HepG2 (cell line): ENCODE results near the gene TPRA1. TPM values are rescaled to one million over a fixed set of nuclear protein-coding genes. Genes with fewer than 3 reads are reported as not detected.

Source experiments
- AHR ChIP-seq: IDR thresholded peaks from 2 replicates; pipeline ENCODE4 v1.6.1; 2018; ENCODE audit warnings: missing genetic modification reagents, missing compliant biosample characterization
- KDM2A ChIP-seq: sonication (generic); formaldehyde crosslinking; IDR thresholded peaks from 2 replicates; pipeline ENCODE4 v1.4.0; 2020; ENCODE audit warnings: low read depth, missing genetic modification reagents, borderline replicate concordance
- KDM6A ChIP-seq: IDR thresholded peaks from 2 replicates; pipeline ENCODE4 v1.6.1; 2016; ENCODE audit warnings: low read depth
- MATR3 ChIP-seq: sonication (generic); formaldehyde crosslinking; IDR thresholded peaks from 2 replicates; pipeline ENCODE4 v1.4.0; 2020; ENCODE audit warnings: missing genetic modification reagents
- MEIS2 ChIP-seq: sonication (generic); formaldehyde crosslinking; IDR thresholded peaks from 2 replicates; pipeline ENCODE4 v1.9.0; 2021; ENCODE audit warnings: mild to moderate bottlenecking, missing genetic modification reagents
- MIER2 ChIP-seq: IDR thresholded peaks from 2 replicates; pipeline ENCODE4 v1.6.1; 2016; ENCODE audit warnings: missing biosample characterization, missing genetic modification reagents
- NCOR1 ChIP-seq: fragments of 200-600 bp; sonication (generic); IDR thresholded peaks from 2 replicates; pipeline ENCODE4 v1.7.0; 2017; ENCODE audit warnings: antibody characterized with exemption, low read length, borderline replicate concordance
- NFAT5 ChIP-seq: sonication (generic); formaldehyde crosslinking; IDR thresholded peaks from 2 replicates; pipeline ENCODE4 v1.4.0; 2020; ENCODE audit warnings: missing genetic modification reagents
- NFKB2 ChIP-seq: sonication (generic); formaldehyde crosslinking; IDR thresholded peaks from 2 replicates; pipeline ENCODE4 v1.4.0; 2020; ENCODE audit warnings: missing genetic modification reagents, borderline replicate concordance
- NR3C1 ChIP-seq: sonication (generic); formaldehyde crosslinking; IDR thresholded peaks from 2 replicates; pipeline ENCODE4 v1.4.0; 2020; ENCODE audit warnings: missing genetic modification reagents
- TAF15 ChIP-seq: fragments of 200-400 bp; formaldehyde crosslinking; IDR thresholded peaks from one replicate; pipeline ENCODE4 v1.6.1; 2018; ENCODE audit warnings: mild to moderate bottlenecking, low read depth, low read length; ENCODE audit not compliant: poor library complexity, severe bottlenecking
- THAP9 ChIP-seq: sonication (generic); formaldehyde crosslinking; IDR thresholded peaks from 2 replicates; pipeline ENCODE4; 2020; ENCODE audit warnings: missing genetic modification reagents, mild to moderate bottlenecking, borderline replicate concordance
- ZBTB42 ChIP-seq: sonication (generic); formaldehyde crosslinking; IDR thresholded peaks from 2 replicates; pipeline ENCODE4 v1.5.0; 2020; ENCODE audit warnings: mild to moderate bottlenecking, missing genetic modification reagents
- ZNF589 ChIP-seq: sonication (generic); formaldehyde crosslinking; conservative IDR thresholded peaks from 2 replicates; pipeline ENCODE4 v1.8.0; 2022; ENCODE audit warnings: mild to moderate bottlenecking, moderate library complexity, missing genetic modification reagents
- ZNF672 ChIP-seq: sonication (generic); formaldehyde crosslinking; IDR thresholded peaks from 2 replicates; pipeline ENCODE4 v1.8.1; 2022; ENCODE audit warnings: missing genetic modification reagents
- ZNF709 ChIP-seq: sonication (generic); formaldehyde crosslinking; IDR thresholded peaks from 2 replicates; pipeline ENCODE4 v1.5.0; 2020; ENCODE audit warnings: mild to moderate bottlenecking, missing genetic modification reagents
- ZNF891 ChIP-seq: sonication (generic); formaldehyde crosslinking; IDR thresholded peaks from 2 replicates; pipeline ENCODE4 v1.5.0; 2020; ENCODE audit warnings: mild to moderate bottlenecking, missing genetic modification reagents
- polyA plus RNA-seq, 8 experiments: library from polyadenylated mRNA; depleted of rRNA in 3 of 8; stranded (reverse) in 7 of 8; unstranded in 1 of 8; fragments of >200 nt; fragmentation: Illumina TruSeq in 4 of 8; extraction: Trizol in 4 of 8; gene quantifications; 2 replicates each; pipeline versions ENCODE4 v1.2.1 to v1.2.3, GENCODE V29; 2011 to 2016; ENCODE audit warnings: low read depth in 4 of 8, missing spikeins in 1 of 8, mixed read lengths in 1 of 8; ENCODE audit not compliant: insufficient read depth in 1 of 8
- total RNA-seq, 5 experiments: library from RNA; depleted of rRNA; stranded (reverse); fragments of >200 nt; fragmentation: Illumina TruSeq; extraction: Trizol; gene quantifications; 2 replicates each; pipeline ENCODE4 v1.2.3, GENCODE V29; 2016; ENCODE audit warnings: low read depth in 1 of 5
- TF ChIP-seq, protein P1 (sequence below): sonication (generic); formaldehyde crosslinking; conservative IDR thresholded peaks from 2 replicates; pipeline ENCODE4 v1.4.0; 2020; ENCODE audit warnings: mild to moderate bottlenecking, missing genetic modification reagents, moderate library complexity

The TPRA1 gene
- total and polyA plus RNA-seq, 2 of the 13 experiments (the other 11 are each of a cell fraction or from before 2014, with no cell fraction given): 25.4 to 25.8 TPM

GRCh38 chr3:127628788-127629466 is 38.4 kb upstream of the TPRA1 start, which contains the start of gene PODXL2 (continued):
- TF ChIP-seq, protein P1, sequence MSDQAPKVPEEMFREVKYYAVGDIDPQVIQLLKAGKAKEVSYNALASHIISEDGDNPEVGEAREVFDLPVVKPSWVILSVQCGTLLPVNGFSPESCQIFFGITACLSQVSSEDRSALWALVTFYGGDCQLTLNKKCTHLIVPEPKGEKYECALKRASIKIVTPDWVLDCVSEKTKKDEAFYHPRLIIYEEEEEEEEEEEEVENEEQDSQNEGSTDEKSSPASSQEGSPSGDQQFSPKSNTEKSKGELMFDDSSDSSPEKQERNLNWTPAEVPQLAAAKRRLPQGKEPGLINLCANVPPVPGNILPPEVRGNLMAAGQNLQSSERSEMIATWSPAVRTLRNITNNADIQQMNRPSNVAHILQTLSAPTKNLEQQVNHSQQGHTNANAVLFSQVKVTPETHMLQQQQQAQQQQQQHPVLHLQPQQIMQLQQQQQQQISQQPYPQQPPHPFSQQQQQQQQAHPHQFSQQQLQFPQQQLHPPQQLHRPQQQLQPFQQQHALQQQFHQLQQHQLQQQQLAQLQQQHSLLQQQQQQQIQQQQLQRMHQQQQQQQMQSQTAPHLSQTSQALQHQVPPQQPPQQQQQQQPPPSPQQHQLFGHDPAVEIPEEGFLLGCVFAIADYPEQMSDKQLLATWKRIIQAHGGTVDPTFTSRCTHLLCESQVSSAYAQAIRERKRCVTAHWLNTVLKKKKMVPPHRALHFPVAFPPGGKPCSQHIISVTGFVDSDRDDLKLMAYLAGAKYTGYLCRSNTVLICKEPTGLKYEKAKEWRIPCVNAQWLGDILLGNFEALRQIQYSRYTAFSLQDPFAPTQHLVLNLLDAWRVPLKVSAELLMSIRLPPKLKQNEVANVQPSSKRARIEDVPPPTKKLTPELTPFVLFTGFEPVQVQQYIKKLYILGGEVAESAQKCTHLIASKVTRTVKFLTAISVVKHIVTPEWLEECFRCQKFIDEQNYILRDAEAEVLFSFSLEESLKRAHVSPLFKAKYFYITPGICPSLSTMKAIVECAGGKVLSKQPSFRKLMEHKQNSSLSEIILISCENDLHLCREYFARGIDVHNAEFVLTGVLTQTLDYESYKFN: no peak
- TF ChIP-seq AHR (CRISPR knock-in tag) (peak; percentile 64; the same call in 1 of the 2 replicates), ZBTB42 (no peak), TAF15 (no peak), ZNF589 (CRISPR knock-in tag) (0 out of 2 replicates have a peak, but pooled peaks have one; percentile 64), THAP9 (CRISPR knock-in tag) (no peak), KDM6A (CRISPR knock-in tag) (no peak), NFAT5 (CRISPR knock-in tag) (peak; percentile 68), NR3C1 (CRISPR knock-in tag) (no peak), NCOR1 (no peak), MIER2 (CRISPR knock-in tag) (0 out of 2 replicates have a peak, but pooled peaks have one; percentile 24), NFKB2 (peak; percentile 91; the same call in 1 of the 2 replicates), MEIS2 (CRISPR knock-in tag) (peak; percentile 71; the same call in 1 of the 2 replicates), ZNF891 (CRISPR knock-in tag) (no peak; the same call in 1 of the 2 replicates), ZNF709 (peak; percentile 91; the same call in 1 of the 2 replicates), ZNF672 (CRISPR knock-in tag) (no peak), MATR3 (CRISPR knock-in tag) (no peak), KDM2A (CRISPR knock-in tag) (peak; percentile 65; the same call in 1 of the 2 replicates)
